Neuronal stem cell (in vitro differentiated cells): ENCODE data around the gene CILP2.

ENCODE experiments used
- DNase-seq: peaks from one replicate; pipeline ENCODE4 v3.0.0-alpha.2; 2013; ENCODE audit warnings: low spot score
- H2AFZ ChIP-seq: one replicate; pipeline ENCODE4 v1.6.1; 2013; ENCODE audit warnings: mild to moderate bottlenecking, low read length, inconsistent platforms
- H2AK5ac ChIP-seq: 2 replicates; pipeline ENCODE4 v1.6.1; 2013; ENCODE audit warnings: low read depth, mild to moderate bottlenecking, inconsistent platforms, low read length, moderate library complexity, mixed read lengths
- H2BK120ac ChIP-seq: 2 replicates; pipeline ENCODE4 v1.6.1; 2013; ENCODE audit warnings: low read depth, mild to moderate bottlenecking, inconsistent platforms, low read length, moderate library complexity, mixed read lengths
- H2BK12ac ChIP-seq: one replicate; pipeline ENCODE4 v1.6.1; 2013; ENCODE audit warnings: low read length, inconsistent platforms
- H2BK15ac ChIP-seq: 2 replicates; pipeline ENCODE4 v1.6.1; 2013; ENCODE audit warnings: mild to moderate bottlenecking, low read length, inconsistent platforms, mixed read lengths
- H2BK5ac ChIP-seq: one replicate; pipeline ENCODE4 v1.6.1; 2013; ENCODE audit warnings: inconsistent platforms, mild to moderate bottlenecking, low read length, moderate library complexity
- H3K14ac ChIP-seq: one replicate; pipeline ENCODE4 v1.6.1; 2013; ENCODE audit warnings: low read length, inconsistent platforms
- H3K18ac ChIP-seq: 2 replicates; pipeline ENCODE4 v1.6.1; 2013; ENCODE audit warnings: low read length, inconsistent platforms
- H3K23ac ChIP-seq: 2 replicates; pipeline ENCODE4 v1.6.1; 2013; ENCODE audit warnings: low read depth, mild to moderate bottlenecking, mixed read lengths, low read length, inconsistent platforms; ENCODE audit not compliant: poor library complexity
- H3K27ac ChIP-seq: replicated peaks from 3 replicates; pipeline ENCODE4 v1.5.1; 2013; ENCODE audit warnings: low read length, inconsistent platforms
- H3K27me3 ChIP-seq, 3 experiments: 2 replicates each; pipeline ENCODE4 v1.6.1; 2013; ENCODE audit warnings: low read length in 3 of 3, mild to moderate bottlenecking in 2 of 3, inconsistent platforms in 1 of 3, low read depth in 1 of 3, mixed read lengths in 1 of 3, moderate library complexity in 1 of 3; ENCODE audit not compliant: control insufficient read depth in 3 of 3, insufficient read depth in 3 of 3
- H3K36me3 ChIP-seq, 2 donors: replicated peaks in 1 of 2; 2 replicates each; pipeline ENCODE4 v1.6.1; 2013; ENCODE audit warnings: low read length in 2 of 2; ENCODE audit not compliant: control insufficient read depth in 2 of 2, insufficient read depth in 2 of 2
- H3K4ac ChIP-seq: 2 replicates; pipeline ENCODE4 v1.6.1; 2013; ENCODE audit warnings: inconsistent platforms, mild to moderate bottlenecking, low read length, moderate library complexity
- H3K4me1 ChIP-seq, 2 donors: 1 replicate in 1 of 2; 2 replicates in 1 of 2; pipeline ENCODE4 v1.6.1; 2013; ENCODE audit warnings: low read length in 2 of 2, low read depth in 1 of 2; ENCODE audit not compliant: control insufficient read depth in 2 of 2, insufficient read depth in 1 of 2
- H3K4me2 ChIP-seq: one replicate; pipeline ENCODE4 v1.6.1; 2013; ENCODE audit warnings: mild to moderate bottlenecking, low read length, inconsistent platforms; ENCODE audit not compliant: insufficient read depth, poor library complexity, severe bottlenecking
- H3K4me3 ChIP-seq, 2 donors: 2 replicates each; pipeline ENCODE4 v1.5.1; 2013; ENCODE audit warnings: low read length in 2 of 2, mild to moderate bottlenecking in 2 of 2, inconsistent platforms in 1 of 2, moderate library complexity in 1 of 2
- H3K79me1 ChIP-seq: one replicate; pipeline ENCODE4 v1.6.1; 2013; ENCODE audit warnings: low read depth, mild to moderate bottlenecking, inconsistent platforms, low read length, moderate library complexity
- H3K9ac ChIP-seq: one replicate; pipeline ENCODE4 v1.6.1; 2013; ENCODE audit warnings: mild to moderate bottlenecking, low read depth, low read length, inconsistent platforms; ENCODE audit not compliant: poor library complexity
- H3K9me3 ChIP-seq, 2 donors: replicated peaks in 1 of 2; 2 replicates each; pipeline versions ENCODE3 to v1.6.1; 2013; ENCODE audit warnings: low read length in 2 of 2, mild to moderate bottlenecking in 2 of 2, inconsistent platforms in 1 of 2, low read depth in 1 of 2, mixed read lengths in 1 of 2, moderate library complexity in 1 of 2; ENCODE audit not compliant: control insufficient read depth in 2 of 2, insufficient read depth in 1 of 2
- H4K8ac ChIP-seq: one replicate; pipeline ENCODE4 v1.6.1; 2013; ENCODE audit warnings: low read depth, mild to moderate bottlenecking, inconsistent platforms, low read length, moderate library complexity
- H4K91ac ChIP-seq: one replicate; pipeline ENCODE4 v1.6.1; 2013; ENCODE audit warnings: low read length, low read depth, mild to moderate bottlenecking, inconsistent platforms; ENCODE audit not compliant: poor library complexity
- WGBS, 2 donors: extraction: QIAGEN DNeasy Blood & Tissue Kit; methylation state at CpG; one replicate each; pipeline ENCODE4 v1.1.7; 2013; ENCODE audit warnings: missing lambda C conversion rate in 2 of 2, mixed read lengths in 1 of 2; ENCODE audit not compliant: insufficient read length in 2 of 2, insufficient replicate concordance in 1 of 2; ENCODE audit errors: extremely low coverage in 2 of 2; 5-methylcytosine and 5-hydroxymethylcytosine counted together

Gene CILP2

GRCh38 chr19:19546751-19547162, 8.7 kb downstream of the CILP2 start:
- Histone ChIP-seq H2BK12ac (no peak overlapping the region), H4K91ac (no peak overlapping the region), H3K4me3 (no peak overlapping the region), H4K8ac (no peak overlapping the region), H3K9ac (peak overlapping the region; percentile 77), H3K79me1 (no peaks in the 10 kb centered on the region), H2BK15ac (no peak overlapping the region), H3K14ac (no peak overlapping the region), H3K23ac (peak overlapping the region; percentile 65), H3K27me3 (no peaks in the 10 kb centered on the region), H3K4ac (no peak overlapping the region), H3K4me2 (no peak overlapping the region), H3K4me1 (peaks cover 0 to 2% of the 10 kb centered on the region in 2 donors), H2AK5ac (peak overlapping the region; percentile 84), H3K27ac (no peak overlapping the region), H3K9me3 (no peaks in the 10 kb centered on the region), H2BK5ac (peak overlapping the region; percentile 53), H3K18ac (peak overlapping the region; percentile 80), H2AFZ (no peak overlapping the region), H2BK120ac (peak overlapping the region; percentile 31), H3K36me3 (no peaks in the 10 kb centered on the region)
- no peak for DNase-seq
- WGBS, 2 donors, result no CpG with 5 or more reads among the region's 19 CpGs

DNA sequence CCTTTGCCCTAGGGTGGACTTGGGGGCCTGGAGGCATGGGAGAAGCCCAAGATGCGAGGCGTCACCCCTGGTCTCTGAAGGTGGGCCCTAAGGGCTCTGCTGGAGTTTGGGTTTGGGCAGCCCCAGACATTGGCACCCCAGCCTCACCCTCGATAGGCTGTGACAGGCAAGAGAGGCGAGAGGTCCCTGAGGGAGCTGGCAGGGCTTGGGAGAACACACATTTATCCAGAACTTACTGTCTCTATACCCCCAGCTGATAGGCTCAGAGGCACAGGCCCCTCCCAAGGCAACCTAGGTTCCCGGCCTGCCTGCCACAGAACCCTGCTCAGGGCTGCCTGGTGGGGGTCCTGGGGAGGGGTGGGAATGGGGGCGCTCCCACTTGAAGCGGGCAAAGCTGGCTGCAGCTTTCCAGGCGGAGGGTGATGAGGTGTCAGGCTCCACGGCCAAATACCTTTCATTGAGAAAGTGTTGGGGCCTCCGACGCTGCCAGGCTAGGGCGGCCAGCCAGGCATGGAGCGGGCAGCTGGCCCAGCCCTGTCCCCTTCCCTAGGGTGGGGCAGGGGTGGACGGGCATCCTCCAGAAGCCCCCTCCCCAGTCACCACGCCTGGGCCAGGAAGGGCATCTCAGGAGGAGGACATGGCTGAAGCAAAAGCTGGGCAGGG, 9.7 kb downstream of the CILP2 start:
- Histone ChIP-seq H3K4me3 (no peak overlapping the region), H3K9me3 (no peaks in the 10 kb centered on the region), H3K27ac (no peak overlapping the region), H2AK5ac (peak overlapping the region; percentile 84), H3K9ac (no peak overlapping the region), H2BK12ac (no peak overlapping the region), H3K36me3 (no peaks in the 10 kb centered on the region), H3K18ac (peak overlapping the region; percentile 71), H4K91ac (no peak overlapping the region), H2BK5ac (peak overlapping the region; percentile 60), H3K27me3 (no peaks in the 10 kb centered on the region), H3K4me1 (peaks cover 0 to 2% of the 10 kb centered on the region in 2 donors), H3K4me2 (no peak overlapping the region), H4K8ac (no peak overlapping the region), H3K14ac (peak overlapping the region; percentile 82), H3K79me1 (no peaks in the 10 kb centered on the region), H3K23ac (peak overlapping the region; percentile 85), H2BK120ac (no peak overlapping the region), H2BK15ac (no peak overlapping the region), H2AFZ (no peak overlapping the region), H3K4ac (no peak overlapping the region)
- no CpG with 5 or more reads among the region's 15 CpGs for WGBS, 2 donors
- DNase-seq, result no peak

DNA sequence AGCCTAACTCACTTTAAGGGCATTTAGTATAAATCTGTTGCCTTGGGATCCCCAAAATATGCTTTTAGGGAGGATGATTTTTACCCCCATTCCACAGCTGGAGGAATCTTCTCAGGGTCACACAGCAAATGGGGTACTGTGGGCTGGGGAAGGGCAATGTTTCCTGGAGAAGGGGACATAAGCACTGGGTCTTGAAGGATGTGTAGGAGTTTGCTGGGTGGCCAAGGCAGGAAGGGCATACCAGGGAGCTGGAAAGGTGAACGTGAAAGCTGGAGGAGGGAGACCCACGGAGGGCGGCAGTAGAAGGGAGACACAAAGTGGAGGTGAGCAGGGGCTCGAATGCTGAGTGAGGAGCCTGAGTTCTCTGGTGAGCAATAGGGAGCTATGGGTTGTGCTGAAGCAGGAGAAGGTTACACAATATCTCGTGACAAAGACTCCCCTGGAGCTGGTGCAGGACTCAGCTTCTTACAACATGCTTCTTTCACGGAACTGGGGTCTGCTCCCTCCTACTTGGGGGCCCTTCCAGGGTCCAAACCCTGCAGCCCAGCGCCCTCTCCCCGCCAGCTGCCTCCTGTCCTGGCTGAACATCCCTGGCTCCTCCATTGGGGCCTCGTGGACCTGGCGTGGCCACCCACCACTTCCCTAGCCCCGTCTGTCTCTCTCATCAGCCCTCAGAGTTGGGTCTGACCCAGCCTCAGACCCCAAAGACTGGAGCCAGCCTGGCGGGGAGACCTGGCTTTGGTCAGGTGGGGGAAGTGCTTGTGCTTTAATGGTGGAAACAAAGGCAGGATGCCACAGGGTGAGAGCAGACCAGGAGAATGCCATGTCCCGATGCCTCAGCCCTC, 11.1 kb downstream of the CILP2 start:
- Histone ChIP-seq H3K4me1 (peaks cover 0 to 2% of the 10 kb centered on the region in 2 donors), H2BK12ac (no peak overlapping the region), H3K4me3 (no peak overlapping the region), H3K9ac (no peak overlapping the region), H3K14ac (no peak overlapping the region), H2AFZ (peak overlapping the region; percentile 9), H3K36me3 (no peaks in the 10 kb centered on the region), H3K79me1 (no peaks in the 10 kb centered on the region), H4K91ac (no peak overlapping the region), H3K23ac (peak overlapping the region; percentile 32), H3K27me3 (no peaks in the 10 kb centered on the region), H2AK5ac (peak overlapping the region; percentile 53), H2BK120ac (no peak overlapping the region), H2BK5ac (no peak overlapping the region), H4K8ac (no peak overlapping the region), H2BK15ac (no peak overlapping the region), H3K4ac (no peak overlapping the region), H3K27ac (no peak overlapping the region), H3K9me3 (no peaks in the 10 kb centered on the region), H3K18ac (no peak overlapping the region), H3K4me2 (no peak overlapping the region)
- no CpG with 5 or more reads among the region's 13 CpGs for WGBS, 2 donors
- no peak for DNase-seq

GRCh38 chr19:19549804-19550464, 11.9 kb downstream of the CILP2 start:
- H2BK120ac ChIP-seq, result peak overlapping the region; percentile 4
- no peak overlapping the region for H3K27ac ChIP-seq

More at GRCh38 chr19:19549804-19550464, 11.9 kb downstream of the CILP2 start:
- Histone ChIP-seq H4K91ac (no peak overlapping the region), H2AK5ac (peak overlapping the region; percentile 53), H2BK5ac (no peak overlapping the region), H3K14ac (no peak overlapping the region), H2AFZ (peak overlapping the region; percentile 62), H3K4ac (no peak overlapping the region), H2BK15ac (no peak overlapping the region), H2BK12ac (no peak overlapping the region), H3K4me1 (peaks cover 0 to 2% of the 10 kb centered on the region in 2 donors), H3K79me1 (no peaks in the 10 kb centered on the region), H3K27me3 (no peaks in the 10 kb centered on the region), H3K4me2 (no peak overlapping the region), H3K4me3 (no peak overlapping the region), H3K23ac (peak overlapping the region; percentile 76), H4K8ac (no peak overlapping the region), H3K9ac (no peak overlapping the region), H3K36me3 (no peaks in the 10 kb centered on the region), H3K18ac (peak overlapping the region; percentile 77), H3K9me3 (no peaks in the 10 kb centered on the region)
- WGBS, 2 donors, result no CpG with 5 or more reads among the region's 23 CpGs
- DNase-seq, result no peak
